Measurements from ENCODE around the gene XXYLT1.

XXYLT1 gene

DNA sequence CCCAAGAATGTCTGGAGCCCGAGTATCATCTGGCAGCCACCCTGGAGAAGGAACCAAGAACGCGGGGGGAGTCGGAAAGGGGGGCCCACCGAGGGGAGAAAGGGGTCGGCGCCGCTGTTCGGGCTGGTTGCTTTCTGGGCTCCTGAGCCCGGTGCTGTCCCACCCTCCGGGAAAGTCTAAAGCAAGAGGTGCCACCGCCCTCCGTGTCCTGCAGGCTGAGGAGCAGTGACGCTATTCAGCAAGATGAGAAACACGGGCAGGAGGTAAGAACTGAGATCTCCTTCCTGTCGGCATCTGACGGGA is 234.8 kb downstream of the XXYLT1 start:
- DNase-seq, result no peak

DNA sequence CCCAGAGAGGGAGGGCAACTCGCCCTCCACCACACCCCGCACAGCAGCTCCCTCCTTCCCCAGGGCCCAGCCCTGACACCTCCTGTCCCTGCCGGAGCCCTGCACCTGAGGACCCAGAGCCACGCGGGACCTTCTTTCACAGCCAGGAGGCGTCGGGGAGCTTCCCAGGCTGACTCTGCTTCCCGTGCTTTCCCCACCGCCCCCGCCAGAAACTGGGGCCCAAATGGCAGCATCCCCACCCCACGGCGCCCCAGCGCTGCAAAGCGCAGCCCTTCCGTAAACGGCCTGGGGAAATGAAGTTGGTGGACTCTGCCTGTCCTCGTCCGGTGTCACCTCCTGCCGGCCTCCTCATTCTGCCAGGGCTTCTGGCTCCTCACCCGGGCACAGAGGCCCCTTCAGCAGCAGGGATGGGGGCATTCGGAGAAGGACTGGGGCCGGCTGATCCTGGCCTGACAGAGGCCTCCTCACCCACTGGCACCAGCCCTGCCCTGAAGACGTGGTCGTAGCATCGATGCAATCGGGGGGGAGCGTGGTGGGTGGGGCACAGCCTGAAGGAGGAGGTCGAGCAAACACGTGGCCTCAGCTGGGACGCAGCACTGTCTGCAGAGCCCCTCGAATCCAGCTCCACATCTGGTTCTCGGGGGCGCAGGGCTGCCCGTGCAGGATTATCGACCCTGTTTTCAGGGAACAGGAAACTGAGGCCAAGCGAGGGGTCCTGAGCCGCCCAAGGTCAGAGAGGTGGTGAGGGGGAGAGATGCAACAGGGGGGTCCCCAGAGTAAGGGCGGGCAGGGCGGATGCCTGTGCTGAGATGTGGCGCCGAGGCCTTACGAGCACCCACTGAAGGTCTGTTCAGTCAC is 235.4 kb downstream of the XXYLT1 start:
- no peak for DNase-seq

DNA sequence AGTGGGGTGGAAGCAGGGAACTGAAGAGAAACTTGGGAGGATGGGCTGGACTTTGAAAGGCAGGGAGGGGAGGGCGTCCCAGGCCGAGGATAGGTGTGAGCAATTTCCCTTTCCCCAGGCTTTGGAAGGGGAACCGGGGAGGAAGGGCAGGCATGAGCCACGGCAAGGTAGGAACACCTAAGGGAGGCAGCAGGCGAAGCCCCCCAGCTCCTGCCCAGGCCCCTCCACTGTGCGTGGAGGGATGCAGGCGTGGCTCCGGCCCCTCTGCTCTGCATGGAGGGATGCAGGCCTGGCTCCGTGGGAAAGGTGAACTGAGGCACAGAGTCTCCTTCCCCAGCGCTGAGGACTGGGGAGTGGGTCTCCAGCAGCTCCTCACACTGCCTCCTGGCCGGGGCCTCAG is 236.4 kb downstream of the XXYLT1 start:
- DNase-seq, result no peak

DNA sequence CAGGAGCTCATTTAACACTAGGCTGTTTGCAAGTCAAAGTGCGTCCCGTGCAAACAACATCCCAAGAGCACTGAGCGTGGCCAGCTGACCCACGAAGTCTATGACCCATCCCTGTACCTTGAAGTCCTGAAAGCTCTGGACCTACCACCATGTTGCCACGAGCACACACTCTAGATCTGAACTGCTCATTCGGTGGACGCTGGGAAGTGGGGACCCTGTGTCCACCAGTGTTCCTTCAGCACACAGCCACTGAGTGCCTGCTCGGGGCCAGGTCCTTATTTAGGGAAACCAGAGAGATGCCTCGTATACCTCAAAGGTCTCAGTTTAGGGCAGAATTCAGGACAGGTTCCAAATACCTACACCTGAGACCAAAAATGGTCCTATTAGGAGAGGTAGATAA is 236.9 kb downstream of the XXYLT1 start:
- DNase-seq, result no peak

DNA sequence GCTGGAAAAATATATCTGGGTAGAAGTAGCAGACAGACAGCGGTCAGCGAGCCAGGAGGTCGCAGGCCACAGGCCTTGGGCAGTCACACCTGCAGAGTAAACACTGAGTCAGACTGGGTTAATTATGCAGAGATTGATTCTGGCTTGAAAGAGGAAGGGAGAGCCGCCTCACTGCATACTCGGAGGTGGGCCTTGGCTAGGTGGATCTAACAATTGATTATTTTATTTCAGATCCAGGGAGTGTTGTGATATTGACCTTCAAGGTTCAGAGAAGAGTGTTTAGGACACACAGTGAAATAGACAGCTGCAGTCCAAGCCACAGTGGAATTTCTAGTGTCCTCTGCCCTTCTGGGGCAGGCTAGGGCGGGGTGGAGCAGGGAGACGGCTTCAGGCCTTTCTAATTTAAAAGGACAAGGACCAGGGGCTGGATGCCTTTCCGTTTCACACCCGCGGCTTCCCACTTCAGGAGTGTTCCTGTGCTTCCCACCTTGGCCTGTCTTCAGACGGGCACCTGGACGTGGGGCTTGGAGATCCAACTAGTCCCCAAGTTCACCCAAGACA is 237.3 kb downstream of the XXYLT1 start:
- no peak for DNase-seq

DNA sequence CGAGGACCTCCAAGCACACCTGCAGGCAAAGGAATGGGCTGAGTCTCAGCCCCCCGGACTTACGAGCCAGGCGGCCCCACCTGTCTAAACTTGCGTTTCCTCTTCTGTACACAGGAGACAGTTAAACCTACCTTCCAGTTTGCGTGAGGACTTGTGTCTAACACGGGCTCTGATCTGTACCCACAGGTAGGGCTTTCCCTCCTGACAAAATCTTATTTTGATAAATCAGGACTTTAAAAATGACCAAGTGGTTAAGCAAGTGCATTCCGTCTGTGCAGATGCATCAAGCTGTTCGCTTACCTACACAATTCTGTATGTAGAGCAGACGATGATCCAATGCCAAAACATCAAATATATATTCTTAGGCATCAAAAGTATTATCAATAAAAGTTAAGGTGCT is 238.0 kb downstream of the XXYLT1 start:
- no peak for DNase-seq

DNA sequence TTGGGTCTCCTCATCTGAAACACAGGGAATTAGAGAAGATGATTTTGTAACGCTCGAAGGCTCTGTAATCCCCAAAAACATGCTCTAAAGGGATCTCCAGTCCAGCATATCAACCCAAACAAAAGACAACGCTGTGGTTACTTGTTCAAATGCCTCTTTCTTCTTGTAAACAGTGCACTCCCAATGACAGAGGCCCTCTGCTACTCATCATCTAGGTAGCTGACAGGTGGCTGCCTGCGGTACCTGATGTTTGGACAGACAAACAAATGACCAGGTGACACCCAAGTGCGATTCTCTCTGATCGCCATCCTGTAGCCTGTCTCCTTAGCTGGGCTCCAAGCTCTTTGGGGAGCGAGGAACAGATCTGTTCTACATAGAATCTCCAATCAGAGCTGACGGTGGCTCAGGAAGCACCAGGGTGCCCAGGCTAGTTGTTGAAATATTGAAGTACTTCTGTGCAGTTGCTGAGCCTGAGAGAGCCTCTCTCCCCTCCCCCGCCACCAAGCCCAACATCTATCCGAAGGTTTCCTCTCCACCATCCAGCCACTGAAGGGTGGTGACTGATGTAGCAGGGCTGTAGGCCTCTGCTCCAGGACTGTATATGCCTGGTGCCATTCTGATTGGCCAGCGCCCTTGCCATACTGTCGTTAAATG is 238.7 kb downstream of the XXYLT1 start:
- DNase-seq, result no peak

DNA sequence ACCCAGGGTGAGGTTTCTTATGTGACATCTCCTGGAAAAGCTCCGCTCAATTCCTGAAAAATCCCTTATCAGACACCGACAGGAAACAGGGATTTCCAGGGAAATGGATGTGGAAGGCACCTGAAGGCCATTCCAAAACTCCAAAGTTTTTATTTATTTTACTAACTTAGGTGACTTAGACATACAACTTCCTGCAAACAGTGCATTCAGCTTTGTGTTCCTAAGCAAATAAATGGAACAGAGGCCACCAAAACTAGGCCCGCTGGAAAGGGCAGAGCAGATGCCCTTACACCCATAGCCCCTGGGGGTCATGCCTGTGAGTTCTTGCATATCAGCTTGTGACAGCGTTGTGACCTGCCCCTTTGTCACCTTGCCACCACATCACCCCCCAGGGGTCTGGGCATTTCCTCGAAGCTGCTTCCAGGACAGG is 239.4 kb downstream of the XXYLT1 start:
- no peak for DNase-seq

DNA sequence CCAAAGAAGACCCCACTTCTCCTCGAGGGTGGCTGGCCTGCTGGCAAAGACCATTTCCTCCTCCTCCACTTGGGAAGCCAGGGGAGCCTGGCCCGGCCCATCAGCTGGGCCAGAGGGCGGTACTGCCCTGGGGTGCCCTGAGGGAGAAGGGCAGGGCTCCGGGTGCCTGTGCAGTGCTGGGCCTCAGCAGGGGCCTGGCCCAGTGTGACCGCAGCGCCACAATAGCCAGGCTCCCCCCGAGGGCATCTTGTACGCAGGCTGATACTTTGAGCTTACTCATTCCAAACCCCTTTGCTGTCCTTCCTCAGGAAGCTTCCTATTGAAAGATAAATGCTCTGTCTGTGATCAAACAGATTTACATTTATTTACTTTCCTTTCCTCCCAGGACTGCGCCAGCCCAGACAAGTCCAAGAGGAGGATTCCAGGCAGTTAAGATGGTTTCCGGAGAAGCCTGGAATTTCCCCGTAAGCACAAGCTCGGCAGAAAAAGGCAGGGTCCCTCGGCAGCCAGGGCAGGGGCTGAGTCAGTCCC is 240.1 kb downstream of the XXYLT1 start:
- DNase-seq, result no peak

DNA sequence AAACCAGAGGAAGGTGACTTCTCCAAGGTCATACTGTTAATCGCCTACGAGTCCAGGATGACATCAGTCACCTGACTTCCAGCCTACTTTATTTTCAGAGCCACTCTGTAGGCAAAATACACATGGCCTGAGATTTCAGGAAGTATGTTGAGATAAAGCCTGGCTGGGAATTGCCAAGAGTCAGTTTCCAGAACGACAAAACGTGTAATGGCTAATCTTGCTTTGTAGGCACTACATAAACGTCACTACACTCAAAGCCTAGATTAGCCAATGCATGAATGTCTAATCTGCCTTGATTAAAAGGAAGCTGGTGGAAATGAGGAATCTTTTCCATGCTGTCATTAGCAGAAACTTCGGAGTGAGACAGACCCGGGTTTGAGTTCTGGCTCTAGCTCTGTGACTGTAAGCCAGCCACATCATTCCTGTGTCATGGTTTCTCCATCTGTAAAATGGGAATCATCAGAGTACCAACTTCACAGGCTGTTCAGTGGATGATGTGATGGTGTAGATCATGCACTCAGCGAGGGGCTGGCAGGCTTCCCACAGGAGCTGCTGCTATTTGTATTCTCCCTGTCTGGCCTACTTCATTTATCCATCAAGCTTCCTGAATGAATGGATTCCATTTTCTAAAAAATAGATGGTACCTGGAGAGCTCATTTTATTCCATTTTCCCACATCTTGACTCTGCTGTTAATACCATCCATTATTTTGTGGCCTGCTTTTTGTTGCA is 241.9 kb downstream of the XXYLT1 start:
- DNase-seq, result no peak

DNA sequence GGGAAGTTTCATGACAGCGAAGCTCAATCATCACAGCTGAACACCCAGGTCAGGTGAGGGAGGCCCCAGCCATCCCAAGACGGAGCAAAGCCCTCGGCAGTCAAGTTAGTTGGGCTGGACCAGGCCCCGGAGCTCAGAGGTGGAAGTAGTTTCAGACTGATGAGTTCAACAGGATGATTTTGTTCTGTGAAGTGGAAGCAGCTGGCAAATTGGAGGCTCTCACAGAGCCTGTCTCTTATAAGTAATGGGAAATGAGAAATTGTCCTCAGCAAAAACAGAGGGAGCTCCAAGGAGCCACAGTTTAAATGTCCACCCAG is 245.1 kb downstream of the XXYLT1 start:
- no peak for DNase-seq

DNA sequence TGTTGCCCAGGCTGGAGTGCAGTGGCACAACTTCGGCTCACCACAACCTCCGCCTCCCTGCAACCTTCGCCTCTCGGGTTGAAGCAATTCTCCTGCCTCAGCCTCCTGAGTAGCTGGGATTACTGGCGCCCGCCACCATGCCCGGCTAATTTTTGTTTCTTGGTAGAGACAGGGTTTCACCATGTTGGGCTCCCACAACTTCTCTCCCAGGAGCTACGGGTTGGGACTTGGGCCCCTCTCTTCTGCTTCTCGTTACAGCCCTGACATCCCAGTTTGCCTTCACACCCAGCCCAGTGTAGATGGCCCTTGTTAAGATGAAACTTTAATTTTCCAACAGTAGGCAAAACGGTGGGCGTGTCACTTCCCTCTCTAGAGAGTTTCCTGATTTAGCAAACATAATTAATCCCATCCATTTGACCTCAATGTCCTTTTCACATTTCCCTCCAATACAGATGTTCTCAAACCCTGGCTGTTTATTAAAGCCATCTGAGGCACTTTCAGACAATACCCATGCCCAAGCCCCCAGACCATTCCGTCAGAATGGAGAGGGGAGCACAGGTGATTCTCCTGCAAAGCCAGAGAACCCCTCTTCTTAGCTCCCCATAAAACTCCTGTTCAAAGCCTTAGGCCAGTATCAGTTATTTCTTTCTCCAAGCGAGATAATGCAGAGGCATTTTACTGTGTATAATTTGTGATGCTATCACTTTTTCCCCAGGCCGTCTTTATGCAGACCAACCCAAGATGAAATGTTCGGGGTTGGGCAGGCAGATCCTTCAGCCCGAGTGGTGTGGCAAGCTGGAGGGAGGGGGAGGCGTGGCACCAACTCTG is 245.7 kb downstream of the XXYLT1 start:
- no peak for DNase-seq

DNA sequence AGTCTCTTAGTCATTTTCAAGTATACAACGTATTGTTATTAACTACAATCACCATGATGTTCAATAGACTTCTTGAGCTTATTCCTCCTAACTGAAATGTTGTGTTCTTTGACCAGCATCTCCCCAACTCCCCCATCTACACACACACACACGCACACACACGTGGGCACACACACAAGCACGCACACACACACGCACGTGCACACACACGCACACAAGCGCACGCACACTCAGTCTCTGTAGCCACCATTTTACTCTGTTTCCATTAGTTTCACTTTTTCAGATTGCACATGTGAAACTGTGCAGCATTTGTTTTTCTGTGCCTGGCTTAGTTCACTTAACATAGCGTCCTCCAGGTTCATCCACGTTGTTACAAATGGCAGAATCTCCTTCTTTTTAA is 247.0 kb downstream of the XXYLT1 start:
- DNase-seq, result no peak

DNA sequence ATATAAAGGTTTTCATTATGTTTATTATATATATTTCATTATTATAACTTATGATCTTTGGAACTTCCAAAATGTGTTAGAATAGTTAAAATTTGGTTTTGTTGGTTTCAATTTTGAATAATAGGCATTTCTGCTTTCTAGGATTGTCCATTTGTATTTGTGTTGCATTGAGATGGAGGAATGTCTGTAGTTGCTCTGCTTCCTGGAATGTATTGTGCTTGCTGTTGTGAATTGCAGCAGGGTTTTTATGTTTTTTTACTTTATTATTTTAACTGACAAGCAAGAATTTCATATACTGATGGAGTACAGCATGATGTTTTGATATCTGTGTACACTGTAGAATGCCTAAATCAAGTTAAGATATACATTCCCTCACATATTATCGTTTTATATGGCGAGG is 247.4 kb downstream of the XXYLT1 start:
- DNase-seq, result no peak

DNA sequence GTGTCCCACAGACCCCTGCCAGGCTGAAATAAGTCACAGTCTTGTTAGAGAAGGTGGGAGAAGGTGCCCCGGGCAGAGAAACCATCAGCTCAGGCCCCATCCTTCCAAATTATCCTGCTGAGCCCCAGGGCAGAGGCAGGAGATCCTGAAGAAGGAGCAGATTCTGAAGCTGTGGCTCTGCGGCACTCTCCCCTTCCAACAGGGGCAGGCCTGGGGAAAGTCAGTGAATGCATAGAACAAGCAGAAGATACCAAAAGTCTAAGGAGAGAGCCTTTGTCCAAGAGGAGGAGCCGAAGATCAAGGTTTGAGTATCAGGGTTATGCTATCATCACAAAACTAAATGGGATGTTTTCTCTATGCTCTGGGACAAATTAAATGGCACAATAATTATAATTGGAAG is 249.3 kb downstream of the XXYLT1 start:
- no peak for DNase-seq

DNA sequence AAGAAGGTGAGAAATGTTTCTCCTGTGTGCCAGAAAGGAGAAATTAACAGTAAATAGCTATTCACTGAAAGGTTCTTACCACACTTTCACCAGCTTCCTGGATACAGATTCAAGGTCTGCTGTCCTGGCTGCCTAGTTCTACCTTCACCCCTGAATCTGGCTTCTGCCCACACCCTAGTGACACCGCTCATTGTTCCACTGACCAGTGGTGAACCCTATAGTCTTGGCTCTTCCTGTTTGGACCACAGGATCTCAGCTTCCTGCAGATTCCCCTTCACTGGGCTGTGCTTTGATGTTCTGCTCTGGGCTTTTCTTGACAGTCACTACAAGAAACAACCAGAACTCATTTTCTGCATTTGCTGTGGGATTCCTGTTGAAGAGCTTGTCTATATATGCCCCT is 250.0 kb downstream of the XXYLT1 start:
- no peak for DNase-seq

DNA sequence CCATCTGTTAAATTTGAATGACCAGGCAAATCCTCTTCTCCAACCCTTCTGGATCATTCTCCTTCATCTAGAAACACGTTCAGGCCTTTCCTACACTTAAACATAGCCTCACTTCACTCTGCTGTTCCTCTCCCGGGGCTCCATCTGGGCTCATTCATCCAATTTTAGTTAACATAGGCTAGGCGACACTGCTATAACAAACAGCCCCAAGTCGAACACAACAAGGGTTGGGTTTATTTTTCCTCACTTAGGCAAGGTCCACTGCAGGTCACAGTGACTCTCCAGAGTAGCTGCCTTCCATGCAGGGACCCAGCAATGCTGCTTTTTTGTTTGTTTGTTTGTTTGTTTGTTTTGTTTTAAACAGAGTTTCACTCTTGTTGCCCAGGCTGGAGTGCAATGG is 250.8 kb downstream of the XXYLT1 start:
- no peak for DNase-seq

DNA sequence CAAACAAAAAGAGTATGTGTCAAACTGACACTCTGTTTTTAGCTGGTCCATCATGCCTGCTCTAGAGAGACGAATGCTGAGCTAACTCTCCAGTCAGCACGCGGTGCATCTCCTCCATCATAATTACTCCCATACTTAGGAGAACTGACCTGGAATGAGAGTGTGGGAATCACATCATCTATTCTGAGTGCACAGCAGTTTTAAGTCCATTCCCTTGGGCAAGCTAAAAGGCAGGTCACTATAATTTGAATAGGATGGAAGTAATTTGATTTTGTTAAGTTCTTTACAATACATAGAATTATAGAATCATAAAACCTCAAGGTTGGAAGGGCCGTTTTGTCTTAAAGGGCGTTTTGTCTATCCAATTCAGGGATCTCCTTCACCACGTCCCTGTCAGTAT is 251.6 kb downstream of the XXYLT1 start:
- DNase-seq, result no peak
